ENCODE results near the gene PSD4.

The PSD4 gene

DNA sequence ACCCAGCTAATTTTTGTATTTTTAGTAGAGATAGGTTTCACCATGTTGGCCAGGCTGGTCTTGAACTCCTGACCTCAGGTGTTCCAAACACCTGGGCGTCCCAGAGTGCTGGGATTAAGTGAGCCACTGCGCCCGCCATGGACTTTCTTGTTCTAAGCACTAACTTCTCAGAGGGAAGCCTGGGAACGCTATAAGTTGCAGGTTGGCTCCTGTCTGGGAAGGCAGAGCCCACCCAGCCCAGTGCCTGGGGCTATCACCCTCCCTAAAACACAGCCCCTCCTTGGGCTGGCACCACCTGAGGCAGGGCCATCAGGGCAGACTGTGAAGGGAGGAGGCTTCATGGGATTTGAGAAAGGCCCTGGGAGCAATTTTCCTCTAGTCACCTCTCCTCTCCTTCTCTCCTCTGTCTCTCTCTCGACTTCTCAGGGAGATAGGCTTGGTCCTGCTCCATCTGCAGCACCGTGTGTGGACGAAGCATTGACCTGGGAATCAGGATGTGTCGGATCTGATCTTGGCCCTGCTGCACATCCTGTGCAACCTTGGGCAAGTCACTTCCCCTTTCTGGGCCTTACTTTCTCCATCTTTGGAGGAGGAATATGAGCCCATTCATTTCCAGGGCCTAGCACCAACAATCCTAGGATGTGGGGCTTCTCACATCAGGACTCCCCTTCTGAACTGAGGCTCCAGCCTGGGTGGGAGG, 10.9 kb downstream of the PSD4 start:
- no peak for DNase-seq (ENCODE audit: low read depth)

DNA sequence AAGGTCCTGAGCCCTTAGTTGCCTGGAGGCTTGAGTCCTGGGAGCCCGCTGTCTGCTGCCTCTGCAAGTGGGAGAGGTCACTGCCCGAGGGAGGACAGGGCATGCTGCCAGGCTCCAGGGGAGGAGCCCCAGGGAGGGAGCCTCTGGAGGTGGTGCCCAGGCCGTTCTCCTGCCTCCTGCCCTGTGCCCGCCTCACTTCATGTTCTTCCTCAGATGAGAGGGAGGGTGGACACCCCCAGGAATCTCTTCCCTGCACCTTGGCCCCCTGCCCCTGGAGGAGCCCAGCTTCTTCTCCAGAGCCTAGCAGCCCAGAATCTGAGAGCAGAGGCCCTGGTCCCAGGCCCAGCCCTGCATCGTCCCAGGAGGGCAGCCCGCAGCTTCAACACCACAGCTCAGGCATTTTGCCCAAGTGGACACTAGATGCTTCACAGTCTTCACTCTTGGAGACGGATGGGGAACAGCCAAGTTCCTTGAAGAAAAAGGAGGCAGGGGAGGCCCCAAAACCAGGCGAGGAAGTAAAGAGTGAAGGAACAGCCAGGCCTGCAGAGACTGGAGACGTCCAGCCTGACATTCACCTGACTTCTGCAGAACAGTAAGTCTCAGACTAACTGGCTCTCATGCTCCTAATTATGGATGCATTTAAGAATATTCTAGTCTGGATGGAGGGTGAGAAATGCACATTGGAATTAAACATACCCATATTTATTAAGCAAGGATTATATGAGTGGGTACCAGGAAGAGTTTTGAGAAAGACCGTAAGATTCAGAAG, 12.1 kb downstream of the PSD4 start:
- DNase-seq (ENCODE audit: low read depth) = peak; percentile 46

DNA sequence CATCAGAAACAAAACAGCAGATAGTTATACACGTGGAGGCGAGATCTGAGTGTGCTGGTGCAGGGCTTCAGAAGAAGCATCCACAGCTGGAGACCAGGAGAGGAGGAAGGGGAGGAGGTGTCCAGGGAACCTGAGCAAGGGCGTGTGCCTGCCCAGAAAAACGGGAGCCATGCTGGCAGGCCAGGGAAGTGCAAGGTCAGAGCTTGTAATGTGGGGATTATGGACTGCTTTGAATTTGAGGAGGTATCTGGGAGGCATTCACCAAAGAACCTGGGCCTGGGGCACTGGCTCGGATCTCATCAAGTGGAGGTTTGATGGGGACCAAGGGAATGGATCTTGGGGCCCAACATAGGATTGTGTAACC, 12.6 kb downstream of the PSD4 start:
- no peak for DNase-seq (ENCODE audit: low read depth)

DNA sequence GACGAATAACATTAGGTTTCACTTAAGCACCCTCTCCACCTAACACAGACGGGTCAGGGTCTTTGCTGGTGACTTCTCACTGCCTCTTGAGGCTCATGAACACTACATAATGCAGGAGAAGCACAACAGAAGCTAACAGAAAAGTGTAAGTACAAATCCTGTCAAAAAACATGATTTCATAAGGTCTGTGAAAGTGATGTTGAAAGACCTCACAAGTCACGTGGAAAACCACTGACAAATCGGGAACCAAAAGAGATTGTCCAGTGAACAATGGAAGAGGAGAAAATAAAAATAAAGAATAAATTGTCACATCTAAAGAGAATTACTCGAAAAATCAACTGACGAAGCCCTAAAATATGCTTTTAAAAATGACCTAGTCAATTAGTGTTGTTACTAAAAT, 14.0 kb downstream of the PSD4 start:
- no peak for DNase-seq (ENCODE audit: low read depth)

DNA sequence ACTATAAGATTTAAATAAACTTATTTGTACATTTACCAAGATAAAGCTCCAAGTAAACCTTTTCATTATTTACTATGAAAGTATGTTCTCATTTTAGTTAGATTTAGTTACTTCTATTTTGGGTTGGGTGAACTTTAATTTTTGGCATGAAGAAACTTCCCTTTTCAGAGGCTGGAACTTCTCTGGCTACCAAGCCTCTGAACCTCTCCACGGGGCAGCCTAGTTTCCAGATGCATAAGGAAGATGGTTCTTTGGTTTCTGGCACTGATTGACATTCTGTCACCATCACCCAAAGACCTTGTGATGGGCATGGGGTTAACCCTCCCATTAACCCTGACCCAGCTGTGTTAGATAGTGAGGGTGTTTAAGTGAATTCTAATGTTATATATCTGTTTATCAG, 17.1 kb downstream of the PSD4 start:
- DNase-seq (ENCODE audit: low read depth) = no peak

DNA sequence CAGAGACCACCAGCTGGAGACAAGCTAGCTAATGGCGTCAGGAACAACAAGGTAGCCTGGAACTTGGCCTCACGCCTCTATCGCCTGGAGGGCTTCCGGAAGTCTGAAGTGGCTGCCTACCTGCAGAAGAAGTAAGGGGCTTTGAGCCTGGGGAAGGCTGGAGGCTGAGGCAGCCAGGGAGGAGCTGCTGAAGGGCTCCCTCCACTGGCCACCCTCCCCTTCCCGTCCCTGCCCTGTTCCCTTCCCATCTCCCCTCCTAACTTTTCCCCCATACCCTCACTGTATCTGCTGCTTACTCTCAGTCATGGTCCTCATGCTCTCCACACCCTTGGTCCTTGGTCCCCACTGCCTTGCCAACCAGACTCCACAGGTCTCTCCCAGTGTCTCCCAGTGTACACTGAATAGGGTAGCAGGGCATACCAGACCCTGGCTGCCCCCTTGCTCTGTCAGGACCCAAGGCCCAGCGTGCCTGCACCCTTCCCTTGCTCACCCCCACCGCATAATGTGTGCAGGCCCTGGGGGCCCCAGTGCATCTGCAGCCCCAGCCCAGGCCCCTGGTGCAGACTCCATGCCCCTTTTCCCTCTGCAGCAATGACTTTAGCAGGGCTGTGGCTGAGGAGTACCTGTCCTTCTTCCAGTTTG, 18.8 kb downstream of the PSD4 start:
- DNase-seq (ENCODE audit: low read depth) = no peak

DNA sequence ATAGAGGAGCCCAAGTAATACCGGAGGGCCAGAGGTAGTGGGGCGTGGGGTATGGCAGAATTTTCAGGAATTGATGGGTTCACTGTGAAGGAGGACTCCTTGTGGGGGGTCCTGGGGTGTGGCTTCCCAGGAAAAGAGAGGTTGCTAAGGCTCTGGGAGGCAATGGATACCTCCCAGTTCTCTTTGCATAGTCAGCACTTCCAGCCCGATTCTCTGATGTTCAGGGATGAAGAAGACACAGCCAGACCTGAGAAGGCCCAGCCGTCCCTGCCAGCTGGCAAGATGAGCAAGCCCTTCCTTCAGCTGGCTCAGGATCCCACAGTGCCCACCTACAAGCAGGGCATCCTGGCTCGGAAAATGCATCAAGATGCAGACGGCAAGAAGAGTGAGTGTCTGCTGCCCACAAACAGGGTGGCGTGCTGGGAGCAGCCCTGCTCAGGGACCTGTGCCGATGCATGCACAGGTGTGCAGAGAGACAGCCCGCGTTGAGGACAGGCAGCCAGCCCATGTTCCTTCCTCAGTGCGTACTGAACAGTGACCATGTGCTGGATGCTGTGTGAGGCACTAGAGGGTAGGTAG, 22.2 kb downstream of the PSD4 start:
- DNase-seq (ENCODE audit: low read depth) = no peak

DNA sequence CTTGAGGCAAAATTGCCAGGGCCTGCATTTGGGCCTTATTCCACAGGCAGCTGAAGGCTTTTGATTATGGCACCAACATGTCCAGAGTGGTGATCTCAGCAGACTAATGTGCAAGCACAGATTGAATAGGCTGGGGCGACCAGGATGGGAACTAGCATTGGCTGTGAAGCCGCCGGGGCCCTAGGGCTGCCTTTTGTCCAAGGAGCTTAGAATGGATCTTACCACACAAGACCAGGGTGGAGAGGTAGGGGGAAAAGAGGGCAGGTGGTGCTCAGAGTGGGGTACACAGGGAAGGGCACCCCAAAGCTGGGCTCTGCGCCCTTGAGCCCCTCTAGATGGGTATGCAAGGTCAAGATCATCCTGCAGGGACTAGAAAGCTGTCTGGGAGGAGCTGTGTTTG, 23.1 kb downstream of the PSD4 start:
- no peak for DNase-seq (ENCODE audit: low read depth)

DNA sequence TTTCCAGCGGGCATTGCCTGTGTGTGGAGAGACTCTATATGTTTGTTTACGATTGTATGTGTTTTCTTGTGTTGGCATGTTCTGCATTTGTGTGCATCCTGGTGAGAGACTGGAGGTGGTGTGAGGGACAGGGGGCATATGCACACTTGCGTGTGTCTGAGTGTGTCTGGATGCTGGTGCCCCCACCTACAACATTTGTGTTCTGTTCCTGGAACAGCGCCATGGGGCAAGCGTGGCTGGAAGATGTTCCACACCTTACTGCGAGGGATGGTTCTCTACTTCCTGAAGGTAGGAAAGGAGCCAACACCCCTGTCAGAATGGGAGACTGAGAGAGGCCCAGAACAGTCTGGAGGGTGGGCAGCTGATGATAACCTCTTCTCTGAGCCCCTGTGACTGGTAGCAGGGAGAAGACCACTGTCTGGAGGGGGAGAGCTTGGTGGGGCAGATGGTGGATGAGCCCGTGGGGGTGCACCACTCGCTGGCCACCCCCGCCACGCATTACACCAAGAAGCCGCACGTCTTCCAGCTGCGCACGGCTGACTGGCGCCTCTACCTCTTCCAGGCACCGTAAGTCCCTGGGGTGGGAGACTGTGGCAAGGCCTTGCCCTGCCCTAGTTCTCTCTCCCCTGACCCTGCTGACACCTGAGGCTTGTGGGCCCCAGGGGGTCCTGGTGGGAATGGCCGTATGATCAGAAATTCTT, 23.7 kb downstream of the PSD4 start:
- no peak for DNase-seq (ENCODE audit: low read depth)

DNA sequence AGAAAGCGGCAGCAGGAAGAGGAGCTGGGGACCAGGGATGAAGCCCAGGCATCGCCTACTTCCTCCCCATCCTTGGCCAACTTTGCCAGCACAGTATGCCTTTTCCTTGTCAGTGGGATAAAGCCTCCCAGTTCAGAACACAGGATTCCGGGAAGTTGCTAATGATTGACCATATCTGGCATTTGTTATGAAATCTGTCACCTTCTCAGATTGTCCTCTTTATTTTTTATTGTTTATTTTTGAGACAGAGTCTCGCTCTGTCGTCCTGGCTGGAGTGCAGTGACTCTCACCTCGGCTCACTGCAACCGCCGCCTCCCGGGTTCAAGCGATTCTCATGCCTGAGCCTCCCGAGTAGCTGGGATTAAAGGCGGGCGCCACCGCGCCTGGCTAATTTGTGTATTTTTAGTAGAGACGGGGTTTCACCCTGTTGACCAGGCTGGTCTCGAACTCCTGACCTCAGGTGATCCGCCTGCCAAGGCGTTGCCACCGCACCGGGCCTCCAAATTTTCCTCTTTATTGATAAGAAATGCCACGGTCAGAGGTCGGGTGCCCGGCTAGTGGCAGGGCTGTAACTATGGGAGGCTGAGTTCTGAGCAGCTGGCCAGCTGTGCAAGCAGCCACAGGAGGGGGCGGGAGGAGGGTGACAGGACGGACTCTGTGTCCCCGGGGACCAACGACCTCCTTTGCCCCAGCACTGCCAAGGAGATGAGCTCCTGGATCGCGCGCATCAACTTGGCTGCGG, 24.4 kb downstream of the PSD4 start:
- no peak for DNase-seq (ENCODE audit: low read depth)

DNA sequence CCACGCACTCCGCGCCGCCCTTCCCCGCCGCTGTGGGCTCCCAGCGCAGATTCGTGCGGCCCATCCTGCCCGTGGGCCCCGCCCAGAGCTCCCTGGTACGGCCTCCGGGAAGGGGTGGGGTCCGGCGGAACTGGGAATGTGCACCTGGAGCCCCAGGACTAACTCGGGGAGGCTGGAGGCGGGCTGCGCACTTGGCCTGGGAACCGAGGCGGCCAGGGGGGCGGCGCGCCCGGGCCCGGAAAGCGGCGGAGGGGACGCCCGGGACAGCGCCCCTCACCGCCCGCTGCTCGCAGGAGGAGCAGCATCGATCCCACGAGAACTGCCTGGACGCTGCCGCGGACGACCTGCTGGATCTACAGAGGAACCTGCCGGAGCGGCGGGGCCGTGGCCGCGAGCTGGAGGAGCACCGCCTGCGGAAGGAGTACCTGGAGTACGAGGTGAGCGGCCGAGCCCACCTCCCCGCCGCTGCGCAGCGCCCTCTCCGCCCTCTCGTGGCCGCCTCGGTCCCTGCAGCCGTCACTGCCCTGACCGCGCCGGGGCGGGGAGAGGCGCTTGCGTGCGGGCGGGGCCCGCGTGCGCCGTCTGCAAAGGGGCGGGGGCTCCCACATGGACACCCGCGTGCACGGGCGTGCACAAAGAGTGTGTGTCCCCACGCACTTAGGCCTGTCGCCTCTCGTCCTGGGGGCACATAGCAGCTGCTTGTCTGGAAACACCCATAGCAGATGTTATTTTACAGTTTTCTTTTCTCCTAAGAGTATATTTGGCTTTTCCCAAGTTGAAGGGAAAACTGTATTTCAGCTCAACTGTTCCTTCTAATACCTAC, 25.2 kb downstream of the PSD4 start:
- peak; percentile 60 for DNase-seq (ENCODE audit: low read depth)

DNA sequence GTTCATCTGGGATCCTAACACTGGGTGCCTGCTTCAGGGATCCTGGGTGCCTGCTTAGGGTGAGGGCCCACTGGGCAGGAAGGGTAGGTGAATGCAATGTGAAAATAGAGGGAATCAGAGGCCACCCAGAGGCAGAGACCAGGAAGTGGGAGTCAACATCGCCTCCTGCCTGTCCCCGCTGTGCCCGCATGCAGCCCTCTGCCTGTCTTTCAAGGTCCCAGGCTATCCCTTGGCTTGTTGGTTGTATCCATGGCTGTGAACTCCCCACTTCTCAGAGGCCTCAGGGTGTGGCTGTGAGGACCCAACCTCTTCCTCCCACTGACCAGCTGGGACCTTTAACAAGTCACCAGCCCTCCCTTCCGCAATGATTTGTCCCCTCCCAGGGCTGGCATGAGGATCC, 26.5 kb downstream of the PSD4 start:
- no peak for DNase-seq (ENCODE audit: low read depth)

DNA sequence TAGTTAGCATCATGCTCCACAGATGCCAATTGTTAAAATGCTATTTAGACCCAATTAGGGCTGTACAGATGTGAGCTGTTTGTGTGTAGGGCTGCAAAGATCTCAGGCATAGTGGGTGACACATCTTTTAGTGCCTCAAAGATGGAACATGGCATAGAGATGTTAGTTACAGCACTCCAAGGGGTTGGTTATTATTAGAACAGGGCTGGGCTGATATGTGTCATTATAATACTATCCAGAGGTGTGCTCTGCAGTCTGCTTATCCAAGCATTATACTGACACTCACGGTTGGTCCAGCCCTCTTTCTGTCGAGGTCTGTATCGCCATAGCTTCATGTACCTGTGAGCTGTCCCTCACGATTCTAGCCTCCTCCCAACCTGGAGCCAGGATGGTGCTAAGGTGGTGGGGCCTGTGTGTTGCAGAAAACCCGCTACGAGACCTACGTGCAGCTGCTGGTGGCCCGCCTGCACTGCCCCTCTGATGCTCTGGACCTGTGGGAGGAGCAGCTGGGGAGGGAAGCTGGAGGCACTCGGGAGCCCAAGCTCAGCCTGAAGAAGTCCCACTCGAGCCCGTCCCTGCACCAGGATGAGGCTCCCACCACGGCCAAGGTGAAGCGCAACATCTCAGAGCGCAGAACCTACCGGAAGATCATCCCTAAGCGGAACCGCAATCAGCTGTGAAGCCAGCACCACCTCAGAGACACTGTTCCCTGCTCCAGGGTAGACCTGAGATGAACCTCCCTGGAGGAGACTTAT, 27.1 kb downstream of the PSD4 start:
- DNase-seq (ENCODE audit: low read depth) = no peak

DNA sequence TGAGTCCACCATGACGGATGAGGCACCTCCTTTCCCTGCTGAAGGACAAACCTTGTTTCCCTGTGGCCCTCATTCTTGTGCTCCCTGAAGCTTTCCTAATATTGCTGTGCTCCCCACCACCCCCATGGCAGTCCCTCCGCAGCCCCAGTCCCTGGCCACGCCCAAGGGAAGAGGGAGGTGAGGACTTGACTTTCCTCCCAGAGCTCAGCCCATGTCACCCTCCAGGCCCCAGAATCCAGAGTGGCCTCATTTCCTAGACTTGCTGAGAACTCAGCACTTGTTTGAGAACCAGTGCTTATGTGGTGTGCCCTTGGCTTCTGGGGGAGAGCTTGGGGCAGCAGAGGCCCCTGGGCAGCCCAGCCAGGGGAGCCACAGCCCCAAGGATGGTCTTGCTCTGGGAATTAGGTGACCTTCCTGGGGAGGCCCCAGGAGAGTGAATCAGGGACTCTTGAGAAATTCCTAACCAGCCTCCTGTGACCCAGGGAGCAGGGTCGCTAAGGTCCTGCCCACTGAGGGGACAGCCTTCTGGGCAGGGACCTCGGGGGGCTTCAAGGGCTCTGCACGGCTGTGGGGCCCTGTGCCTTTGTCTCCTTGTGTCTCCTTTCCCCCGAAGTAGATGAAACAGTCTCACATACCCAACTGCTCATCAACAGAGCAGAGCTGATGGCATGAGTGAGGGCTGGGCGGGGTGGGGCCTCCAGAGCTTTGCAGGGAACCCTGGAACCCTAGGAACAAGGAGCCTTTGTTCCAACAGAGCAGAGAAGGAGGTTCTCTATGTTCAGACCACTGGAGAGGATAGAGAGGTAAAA, 27.9 kb downstream of the PSD4 start:
- DNase-seq (ENCODE audit: low read depth) = no peak

DNA sequence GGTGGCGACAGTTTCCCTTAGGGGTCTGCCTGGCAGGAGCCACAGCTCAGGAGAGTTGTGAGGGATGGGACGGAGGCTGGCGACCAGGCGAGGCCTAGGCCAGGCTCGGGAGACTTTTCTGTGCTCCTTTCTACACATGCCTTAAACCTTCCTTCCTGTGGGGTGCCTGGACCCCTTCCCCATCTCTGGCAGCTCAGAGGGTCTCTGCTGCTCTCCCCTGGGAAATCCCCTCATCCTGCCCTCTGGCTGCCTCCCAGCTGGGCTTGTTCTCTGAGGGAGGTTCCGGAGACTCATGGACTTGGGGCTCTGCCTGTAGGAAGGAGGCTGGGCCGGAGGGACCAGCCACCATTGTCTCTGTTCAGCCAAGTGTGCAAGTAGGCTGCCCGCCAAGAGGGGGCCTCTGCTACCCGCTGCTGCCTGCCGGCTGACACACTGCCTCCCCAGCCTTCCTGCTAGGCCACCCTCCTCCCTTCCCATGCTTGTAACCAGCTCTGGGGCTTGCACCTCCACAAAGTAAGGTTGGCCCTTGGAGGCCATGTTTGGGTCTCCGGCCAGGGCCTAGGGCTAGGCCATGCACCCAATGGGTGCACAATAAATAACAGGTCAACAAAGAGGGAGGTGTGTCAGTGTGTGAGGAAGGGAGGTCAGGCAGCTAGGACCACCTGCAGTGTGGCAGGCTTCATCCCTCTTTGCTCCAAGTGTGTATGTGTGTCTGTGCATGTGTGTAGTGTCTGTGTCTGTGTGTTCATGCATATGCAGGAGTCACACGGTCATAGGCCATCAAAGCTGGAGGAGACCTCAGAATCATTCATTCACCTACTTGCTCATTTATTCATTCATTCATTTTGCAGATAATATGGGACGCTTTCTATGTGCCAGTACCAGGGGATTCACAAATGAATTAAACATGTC, 28.8 kb downstream of the PSD4 start:
- DNase-seq (ENCODE audit: low read depth) = no peak

DNA sequence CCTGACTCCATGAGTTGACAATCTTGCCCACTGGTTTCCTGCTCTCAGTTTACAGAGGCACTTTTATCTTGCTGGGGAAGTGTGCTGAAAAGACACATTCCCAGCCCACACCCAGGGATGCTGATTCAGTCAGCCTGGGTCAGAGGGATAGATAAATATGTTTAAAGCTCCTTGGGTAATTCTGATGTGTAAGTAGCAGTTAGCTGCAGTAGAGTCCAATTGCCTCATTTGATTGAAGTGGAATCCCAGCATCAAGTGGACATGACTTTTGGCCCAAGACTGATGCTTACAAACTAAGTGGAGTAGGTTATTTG, 29.4 kb downstream of the PSD4 start:
- no peak for DNase-seq (ENCODE audit: low read depth)

DNA sequence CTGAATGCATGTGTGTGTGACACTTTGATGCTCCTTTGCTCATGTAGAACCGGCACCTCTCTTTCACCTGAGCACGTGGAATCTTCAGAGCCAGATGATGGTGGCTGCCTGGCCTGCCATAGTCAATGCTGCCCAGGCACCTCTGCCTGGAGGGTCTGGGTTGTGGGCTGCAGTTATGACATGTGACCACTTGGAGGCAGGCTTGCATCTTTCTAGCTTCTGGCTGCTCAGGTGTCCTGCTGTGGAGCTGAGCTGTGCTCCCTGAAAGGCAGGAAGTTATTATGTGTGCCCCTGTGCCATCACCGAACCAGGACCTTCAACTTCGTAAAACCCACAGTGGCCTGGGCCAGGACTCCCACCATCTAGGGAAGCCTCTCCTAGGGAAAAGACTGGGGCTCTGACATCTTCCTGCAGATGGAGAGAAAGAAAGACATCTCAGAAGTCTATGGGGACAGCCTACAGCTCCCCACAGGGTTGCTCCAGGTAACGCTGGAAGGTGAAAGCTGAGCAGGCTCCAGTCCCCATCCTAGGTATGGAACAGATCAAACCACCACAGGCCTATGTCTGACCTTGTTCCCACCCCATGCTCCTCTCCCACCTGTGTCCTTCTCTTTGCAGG, 30.2 kb downstream of the PSD4 start:
- DNase-seq (ENCODE audit: low read depth) = peak; percentile 54

DNA sequence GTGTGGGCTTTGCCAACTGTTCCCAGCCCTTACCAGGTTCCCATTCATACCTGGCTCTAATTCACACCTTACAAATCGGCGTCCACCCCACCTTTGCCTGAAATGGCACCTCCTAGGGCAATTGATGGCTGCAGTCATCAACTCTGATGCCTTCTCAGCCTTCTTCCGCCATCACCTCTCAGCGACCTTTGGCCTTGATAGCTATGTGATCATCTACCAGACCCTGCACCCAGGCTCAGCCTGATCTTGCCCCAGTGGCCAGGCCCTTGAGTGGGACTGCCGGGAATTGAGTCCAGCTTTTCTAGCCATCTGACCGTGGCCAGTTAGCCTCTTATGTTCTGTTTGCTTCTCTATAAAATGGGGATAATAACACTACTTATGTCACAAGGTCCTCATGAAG, 32.5 kb downstream of the PSD4 start:
- DNase-seq (ENCODE audit: low read depth) = no peak
